Colonic mucosa (tissue), 4 donors: ENCODE results near the gene MBD3. TPM values are rescaled to one million over a fixed set of nuclear protein-coding genes. Genes with fewer than 3 reads are reported as not detected.

Source experiments
- DNase-seq: peaks from one replicate; pipeline ENCODE4 v3.0.0-alpha.2; 2020
- H3K27ac ChIP-seq: fragments of 200-600 bp; one replicate; pipeline ENCODE4 v1.8.0; 2021
- H3K27me3 ChIP-seq: fragments of 200-600 bp; one replicate; pipeline ENCODE4 v1.8.0; 2021
- H3K36me3 ChIP-seq: fragments of 200-600 bp; one replicate; pipeline ENCODE4 v1.8.0; 2021
- H3K4me1 ChIP-seq: fragments of 200-600 bp; one replicate; pipeline ENCODE4 v1.8.0; 2021; ENCODE audit warnings: mild to moderate bottlenecking
- H3K4me3 ChIP-seq: fragments of 200-600 bp; one replicate; pipeline ENCODE4 v1.8.0; 2021
- H3K9ac ChIP-seq, 2 donors: one replicate each; pipeline ENCODE4 v1.7.0; 2013; ENCODE audit warnings: control low read depth in 2 of 2, low read depth in 2 of 2, low read length in 2 of 2
- H3K9me3 ChIP-seq: fragments of 200-600 bp; one replicate; pipeline ENCODE4 v1.8.0; 2021
- CTCF ChIP-seq: fragments of 200-600 bp; IDR thresholded peaks from one replicate; pipeline ENCODE4 v1.8.0; 2022; ENCODE audit warnings: antibody characterized with exemption, mild to moderate bottlenecking
- intact Hi-C: fragments of 100-400 bp; cut with DNase I; formaldehyde crosslinking; loops from one replicate; pipeline ENCODE4 v1.14.1; 2022
- total RNA-seq, 2 donors: library from RNA; stranded (reverse); fragmentation: NEBNext Ultra II Directional in 1 of 2; extraction: Animal tissue kit (Norgen Biotek cat#: 25700) in 1 of 2; gene quantifications; one replicate each; pipeline ENCODE4 v1.2.1, GENCODE V29; 2021
- donor health status: healthy.
- donor health status: DM: no; HTN: no; CAD: no.
- donor health status: DM: no; HTN: no; CAD: no.

The MBD3 gene
- total RNA-seq, 2 donors from 2014 or later: 44.9 to 109 TPM

- H3K36me3 ChIP-seq: no peaks in the 10 kb centered on the region
- H3K9ac ChIP-seq: peak overlapping the region in 1 of 2 donors; percentile 34
- no peaks in the 10 kb centered on the region for H3K9me3 ChIP-seq
- no peaks in the 10 kb centered on the region for H3K4me1 ChIP-seq
- H3K27ac ChIP-seq: no peak overlapping the region
- H3K27me3 ChIP-seq: no peaks in the 10 kb centered on the region
- H3K4me3 ChIP-seq: no peak overlapping the region
- intact Hi-C loops: no loop called here
- DNase-seq: no peak
- no peak for TF ChIP-seq CTCF
Observed at GRCh38 chr19:1609680-1610474, 17.2 kb upstream of the MBD3 start.

- no peak for TF ChIP-seq CTCF
- Histone ChIP-seq H3K9me3 (no peaks in the 10 kb centered on the region), H3K4me1 (peaks cover 6% of the 10 kb centered on the region), H3K36me3 (no peaks in the 10 kb centered on the region), H3K27ac (no peak overlapping the region), H3K27me3 (no peaks in the 10 kb centered on the region), H3K9ac (no peak overlapping the region), H3K4me3 (no peak overlapping the region)
- intact Hi-C loops: no loop called here
- DNase-seq: no peak
Observed at GRCh38 chr19:1609103-1609396, 16.4 kb upstream of the MBD3 start.

GRCh38 chr19:1608359-1609102, 15.9 kb upstream of the MBD3 start:
- DNase-seq: no peak
- no peak overlapping the region for H3K9ac ChIP-seq

GRCh38 chr19:1606138-1606651, 13.5 kb upstream of the MBD3 start:
- no peak for TF ChIP-seq CTCF
- Histone ChIP-seq H3K9me3 (no peaks in the 10 kb centered on the region), H3K4me3 (peak overlapping the region; percentile 80), H3K36me3 (no peaks in the 10 kb centered on the region), H3K27ac (peak overlapping the region; percentile 91), H3K9ac (peak overlapping the region; percentile 75 to 91), H3K4me1 (peaks cover 17% of the 10 kb centered on the region), H3K27me3 (no peaks in the 10 kb centered on the region)
- intact Hi-C loops: no loop called here
- no peak for DNase-seq

More at GRCh38 chr19:1608359-1609102, 15.9 kb upstream of the MBD3 start:
- H3K9me3 ChIP-seq: no peaks in the 10 kb centered on the region
- intact Hi-C loops: no loop called here
- H3K27ac ChIP-seq: no peak overlapping the region
- TF ChIP-seq CTCF: no peak
- H3K27me3 ChIP-seq: no peaks in the 10 kb centered on the region
- no peak overlapping the region for H3K4me3 ChIP-seq
- H3K36me3 ChIP-seq: no peaks in the 10 kb centered on the region
- peaks cover 11% of the 10 kb centered on the region for H3K4me1 ChIP-seq

- TF ChIP-seq CTCF: peak; percentile 45
- peak within 1 kb of the TSS; percentile 86 to 95 for H3K9ac ChIP-seq
- H3K4me1 ChIP-seq: peaks cover 17% of the 10 kb centered on the region
- H3K27me3 ChIP-seq: no peaks in the 10 kb centered on the region
- no peaks in the 10 kb centered on the region for H3K9me3 ChIP-seq
- intact Hi-C loops: no loop called here
- peak within 1 kb of the TSS; percentile 80 for H3K4me3 ChIP-seq
- peak; percentile 96 for DNase-seq
- no peaks in the 10 kb centered on the region for H3K36me3 ChIP-seq
- peak within 1 kb of the TSS; percentile 91 for H3K27ac ChIP-seq
Observed at GRCh38 chr19:1605236-1606137, 12.8 kb upstream of the MBD3 start, which contains the start of gene UQCR11. TSS of gene UQCR11 (minus strand) at chr19:1605462. CDS start at chr19:1605409, 53 bp downstream.
